NCI-H1694 treated with DMSO at 0.1 percent for 48 hours (cell line): ENCODE results near the gene CTAG1A.
"Not testable (repeated sequence)": the region's sequence is repeated elsewhere in the genome, so short reads cannot be mapped to it uniquely, and the experiment has no call there.

Source experiments
- DNase-seq: peaks from one replicate; lab custom pipeline; 2025; lab: John Stamatoyannopoulos, UW

CTAG1A gene

GRCh38 chrX:154619182-154619581 lies 34.2 kb downstream of the CTAG1A start, which contains the start of gene CTAG1B:
Gene CTAG1B (minus strand): TSS chrX:154619282. CDS start chrX:154619218, 64 bp downstream.
- not testable (repeated sequence) for DNase-seq

- not testable (repeated sequence) for DNase-seq
These were observed 36.0 kb downstream of the CTAG1A start for GRCh38 chrX:154620767-154621414.

- not testable (repeated sequence) for DNase-seq
These were observed 44.0 kb downstream of the CTAG1A start for GRCh38 chrX:154628960-154629359.

- not testable (repeated sequence) for DNase-seq
These were observed 46.0 kb downstream of the CTAG1A start for GRCh38 chrX:154630949-154631348.

GRCh38 chrX:154633661-154634060 lies 48.7 kb downstream of the CTAG1A start:
- not testable (repeated sequence) for DNase-seq
